ENCODE data around the gene FSTL4. TPM values are rescaled to one million over a fixed set of nuclear protein-coding genes. Genes with fewer than 3 reads are reported as not detected.

The FSTL4 gene
- total RNA-seq, 1 experiment from 2014 or later: not detected

GRCh38 chr5:133325864-133326263 is 286.5 kb downstream of the FSTL4 start:
- Histone ChIP-seq H3K9me2 (replicated peaks; ENCODE audit: insufficient read depth, low read length) (no peaks in the 10 kb centered on the region), H4K20me1 (ENCODE audit: insufficient read depth, low read depth, low read length) (no peaks in the 10 kb centered on the region), H3K4me2 (ENCODE audit: low read depth, low read length, poor library complexity, severe bottlenecking) (no peak overlapping the region), H3K4me1 (ENCODE audit: low read length) (no peaks in the 10 kb centered on the region), H3K36me3 (ENCODE audit: insufficient read depth, low read length) (no peaks in the 10 kb centered on the region), H2AFZ (ENCODE audit: low read length) (no peak overlapping the region), H3K27ac (ENCODE audit: low read length) (no peak overlapping the region), H3K79me2 (ENCODE audit: low read length) (no peaks in the 10 kb centered on the region), H3K9ac (ENCODE audit: low read length) (no peak overlapping the region), H3K9me3 (ENCODE audit: low read length) (no peaks in the 10 kb centered on the region), H3K4me3 (ENCODE audit: low read length) (no peak overlapping the region), H3K27me3 (ENCODE audit: low read length) (no peaks in the 10 kb centered on the region)
- no peak for DNase-seq

GRCh38 chr5:133324926-133325325 is 287.4 kb downstream of the FSTL4 start:
- Histone ChIP-seq H3K9me3 (ENCODE audit: low read length) (no peaks in the 10 kb centered on the region), H4K20me1 (ENCODE audit: insufficient read depth, low read depth, low read length) (no peaks in the 10 kb centered on the region), H3K4me3 (ENCODE audit: low read length) (no peak overlapping the region), H3K4me2 (ENCODE audit: low read depth, low read length, poor library complexity, severe bottlenecking) (no peak overlapping the region), H3K4me1 (ENCODE audit: low read length) (no peaks in the 10 kb centered on the region), H3K9me2 (replicated peaks; ENCODE audit: insufficient read depth, low read length) (no peaks in the 10 kb centered on the region), H2AFZ (ENCODE audit: low read length) (no peak overlapping the region), H3K27ac (ENCODE audit: low read length) (no peak overlapping the region), H3K27me3 (ENCODE audit: low read length) (no peaks in the 10 kb centered on the region), H3K36me3 (ENCODE audit: insufficient read depth, low read length) (no peaks in the 10 kb centered on the region), H3K79me2 (ENCODE audit: low read length) (no peaks in the 10 kb centered on the region), H3K9ac (ENCODE audit: low read length) (no peak overlapping the region)
- DNase-seq: no peak

GRCh38 chr5:133323494-133324457 is 288.6 kb downstream of the FSTL4 start:
- Histone ChIP-seq H3K4me2 (ENCODE audit: low read depth, low read length, poor library complexity, severe bottlenecking) (no peak overlapping the region), H3K4me1 (ENCODE audit: low read length) (no peaks in the 10 kb centered on the region), H3K79me2 (ENCODE audit: low read length) (no peaks in the 10 kb centered on the region), H3K4me3 (ENCODE audit: low read length) (no peak overlapping the region), H3K9me3 (ENCODE audit: low read length) (no peaks in the 10 kb centered on the region), H3K9ac (ENCODE audit: low read length) (no peak overlapping the region), H3K27ac (ENCODE audit: low read length) (no peak overlapping the region), H3K9me2 (replicated peaks; ENCODE audit: insufficient read depth, low read length) (no peaks in the 10 kb centered on the region), H2AFZ (ENCODE audit: low read length) (no peak overlapping the region), H3K36me3 (ENCODE audit: insufficient read depth, low read length) (no peaks in the 10 kb centered on the region), H4K20me1 (ENCODE audit: insufficient read depth, low read depth, low read length) (no peaks in the 10 kb centered on the region), H3K27me3 (ENCODE audit: low read length) (no peaks in the 10 kb centered on the region)
- DNase-seq: no peak

- no peak for DNase-seq
- H3K4me1 ChIP-seq (ENCODE audit: low read length): no peaks in the 10 kb centered on the region
- no peak overlapping the region for H3K27ac ChIP-seq (ENCODE audit: low read length)
- no peak overlapping the region for H3K4me3 ChIP-seq (ENCODE audit: low read length)
- no peak overlapping the region for H2AFZ ChIP-seq (ENCODE audit: low read length)
- no peaks in the 10 kb centered on the region for H4K20me1 ChIP-seq (ENCODE audit: insufficient read depth, low read depth, low read length)
- H3K4me2 ChIP-seq (ENCODE audit: low read depth, low read length, poor library complexity, severe bottlenecking): no peak overlapping the region
- no peaks in the 10 kb centered on the region for H3K27me3 ChIP-seq (ENCODE audit: low read length)
- H3K9me2 ChIP-seq (replicated peaks; ENCODE audit: insufficient read depth, low read length): no peaks in the 10 kb centered on the region
- H3K79me2 ChIP-seq (ENCODE audit: low read length): no peaks in the 10 kb centered on the region
- H3K9me3 ChIP-seq (ENCODE audit: low read length): no peaks in the 10 kb centered on the region
- H3K9ac ChIP-seq (ENCODE audit: low read length): no peak overlapping the region
- H3K36me3 ChIP-seq (ENCODE audit: insufficient read depth, low read length): no peaks in the 10 kb centered on the region
Measured at GRCh38 chr5:133322743-133323142, 289.6 kb downstream of the FSTL4 start.

- Histone ChIP-seq H3K36me3 (ENCODE audit: insufficient read depth, low read length) (no peaks in the 10 kb centered on the region), H3K27me3 (ENCODE audit: low read length) (no peaks in the 10 kb centered on the region), H3K4me3 (ENCODE audit: low read length) (no peak overlapping the region), H3K27ac (ENCODE audit: low read length) (no peak overlapping the region), H3K9me2 (replicated peaks; ENCODE audit: insufficient read depth, low read length) (no peaks in the 10 kb centered on the region), H2AFZ (ENCODE audit: low read length) (no peak overlapping the region), H3K9me3 (ENCODE audit: low read length) (no peaks in the 10 kb centered on the region), H4K20me1 (ENCODE audit: insufficient read depth, low read depth, low read length) (no peaks in the 10 kb centered on the region), H3K4me1 (ENCODE audit: low read length) (no peaks in the 10 kb centered on the region), H3K79me2 (ENCODE audit: low read length) (no peaks in the 10 kb centered on the region), H3K9ac (ENCODE audit: low read length) (no peak overlapping the region), H3K4me2 (ENCODE audit: low read depth, low read length, poor library complexity, severe bottlenecking) (no peak overlapping the region)
- no peak for DNase-seq
Measured at GRCh38 chr5:133321833-133322420, 290.4 kb downstream of the FSTL4 start.

- no peak overlapping the region for H3K27ac ChIP-seq (ENCODE audit: low read length)
- H2AFZ ChIP-seq (ENCODE audit: low read length): no peak overlapping the region
- no peaks in the 10 kb centered on the region for H4K20me1 ChIP-seq (ENCODE audit: insufficient read depth, low read depth, low read length)
- H3K4me3 ChIP-seq (ENCODE audit: low read length): no peak overlapping the region
- H3K9me2 ChIP-seq (replicated peaks; ENCODE audit: insufficient read depth, low read length): no peaks in the 10 kb centered on the region
- H3K27me3 ChIP-seq (ENCODE audit: low read length): no peaks in the 10 kb centered on the region
- H3K4me2 ChIP-seq (ENCODE audit: low read depth, low read length, poor library complexity, severe bottlenecking): no peak overlapping the region
- H3K9ac ChIP-seq (ENCODE audit: low read length): no peak overlapping the region
- no peaks in the 10 kb centered on the region for H3K9me3 ChIP-seq (ENCODE audit: low read length)
- H3K79me2 ChIP-seq (ENCODE audit: low read length): no peaks in the 10 kb centered on the region
- no peak for DNase-seq
- H3K4me1 ChIP-seq (ENCODE audit: low read length): no peaks in the 10 kb centered on the region
- no peaks in the 10 kb centered on the region for H3K36me3 ChIP-seq (ENCODE audit: insufficient read depth, low read length)
Measured at GRCh38 chr5:133321286-133321832, 291.0 kb downstream of the FSTL4 start.

- H3K4me1 ChIP-seq (ENCODE audit: low read length): no peaks in the 10 kb centered on the region
- H3K27ac ChIP-seq (ENCODE audit: low read length): no peak overlapping the region
- H4K20me1 ChIP-seq (ENCODE audit: insufficient read depth, low read depth, low read length): no peaks in the 10 kb centered on the region
- no peaks in the 10 kb centered on the region for H3K9me3 ChIP-seq (ENCODE audit: low read length)
- H3K9me2 ChIP-seq (replicated peaks; ENCODE audit: insufficient read depth, low read length): no peaks in the 10 kb centered on the region
- no peak overlapping the region for H3K4me2 ChIP-seq (ENCODE audit: low read depth, low read length, poor library complexity, severe bottlenecking)
- no peak overlapping the region for H2AFZ ChIP-seq (ENCODE audit: low read length)
- no peaks in the 10 kb centered on the region for H3K79me2 ChIP-seq (ENCODE audit: low read length)
- H3K36me3 ChIP-seq (ENCODE audit: insufficient read depth, low read length): no peaks in the 10 kb centered on the region
- no peak for DNase-seq
- no peaks in the 10 kb centered on the region for H3K27me3 ChIP-seq (ENCODE audit: low read length)
- H3K4me3 ChIP-seq (ENCODE audit: low read length): no peak overlapping the region
- no peak overlapping the region for H3K9ac ChIP-seq (ENCODE audit: low read length)
Measured at GRCh38 chr5:133319905-133320520, 292.3 kb downstream of the FSTL4 start.

- H3K27ac ChIP-seq (ENCODE audit: low read length): no peak overlapping the region
- H3K27me3 ChIP-seq (ENCODE audit: low read length): no peaks in the 10 kb centered on the region
- no peaks in the 10 kb centered on the region for H3K4me1 ChIP-seq (ENCODE audit: low read length)
- no peak overlapping the region for H3K4me3 ChIP-seq (ENCODE audit: low read length)
- no peaks in the 10 kb centered on the region for H3K79me2 ChIP-seq (ENCODE audit: low read length)
- no peak for DNase-seq
- no peaks in the 10 kb centered on the region for H3K9me2 ChIP-seq (replicated peaks; ENCODE audit: insufficient read depth, low read length)
- no peaks in the 10 kb centered on the region for H3K9me3 ChIP-seq (ENCODE audit: low read length)
- no peak overlapping the region for H3K4me2 ChIP-seq (ENCODE audit: low read depth, low read length, poor library complexity, severe bottlenecking)
- no peak overlapping the region for H2AFZ ChIP-seq (ENCODE audit: low read length)
- no peaks in the 10 kb centered on the region for H3K36me3 ChIP-seq (ENCODE audit: insufficient read depth, low read length)
- H4K20me1 ChIP-seq (ENCODE audit: insufficient read depth, low read depth, low read length): no peaks in the 10 kb centered on the region
- H3K9ac ChIP-seq (ENCODE audit: low read length): no peak overlapping the region
Measured at GRCh38 chr5:133319244-133319643, 293.1 kb downstream of the FSTL4 start.

Data from Karpas-422 (cell line).